HG03097 (cell line): ENCODE measurements around the gene RRP9.
A peak's percentile ranks its signal among the peaks of the same experiment; 100 is the strongest.
"Not testable (repeated sequence)": the region's sequence is repeated elsewhere in the genome, so short reads cannot be mapped to it uniquely, and the experiment has no call there.

Experiments used
- ATAC-seq: cut with Tn5 transposase; IDR thresholded peaks from one replicate; pipeline ENCODE4 v1.9.1; 2021; ENCODE audit not compliant: unreplicated experiment, low FRiP score

RRP9 gene

GRCh38 chr3:51941798-51942602 is at the start of gene RRP9, which contains the start of gene PARP3:
Gene RRP9 (minus strand): TSS chr3:51941904. CDS start chr3:51941867, 37 bp downstream.
Gene PARP3 (plus strand): TSS chr3:51942363. CDS start chr3:51943356, 993 bp downstream.
- peak; percentile 88 for ATAC-seq

- not testable (repeated sequence) for ATAC-seq
Measured at GRCh38 chr3:51990501-51990971, 48.8 kb upstream of the RRP9 start.

- no peak for ATAC-seq
Measured at GRCh38 chr3:51988286-51989146, 46.8 kb upstream of the RRP9 start.

- ATAC-seq: no peak
Measured at GRCh38 chr3:51987568-51987967, 45.9 kb upstream of the RRP9 start.

GRCh38 chr3:51986010-51986947 is 44.6 kb upstream of the RRP9 start:
- no peak for ATAC-seq

- no peak for ATAC-seq
Measured at GRCh38 chr3:51985063-51985462, 43.4 kb upstream of the RRP9 start.

GRCh38 chr3:51984269-51984647 is 42.6 kb upstream of the RRP9 start:
- ATAC-seq: no peak

GRCh38 chr3:51983578-51984268 is 42.0 kb upstream of the RRP9 start:
- no peak for ATAC-seq

GRCh38 chr3:51982838-51983577 is 41.3 kb upstream of the RRP9 start, which contains the start of gene ACY1:
Gene ACY1 (plus strand): TSS chr3:51983535. CDS start chr3:51984065, 530 bp downstream.
- peak; percentile 75 for ATAC-seq

- peak; percentile 35 for ATAC-seq
Measured at GRCh38 chr3:51982352-51982837, 40.7 kb upstream of the RRP9 start.

GRCh38 chr3:51980253-51980652 is 38.5 kb upstream of the RRP9 start:
- ATAC-seq: no peak

GRCh38 chr3:51978143-51978502 is 36.4 kb upstream of the RRP9 start:
- no peak for ATAC-seq

- ATAC-seq: no peak
Measured at GRCh38 chr3:51977446-51978142, 35.9 kb upstream of the RRP9 start.

GRCh38 chr3:51975852-51976549 is 34.3 kb upstream of the RRP9 start:
- no peak for ATAC-seq

GRCh38 chr3:51974963-51975851 is 33.5 kb upstream of the RRP9 start, which contains the start of gene ABHD14A:
Gene ABHD14A (plus strand): TSS chr3:51975064. CDS start chr3:51975136, 72 bp downstream.
- peak; percentile 31 for ATAC-seq

GRCh38 chr3:51974277-51974962 is 32.7 kb upstream of the RRP9 start:
- ATAC-seq: peak; percentile 14
